Measurements from ENCODE around the gene PLCH2.

Gene PLCH2

DNA sequence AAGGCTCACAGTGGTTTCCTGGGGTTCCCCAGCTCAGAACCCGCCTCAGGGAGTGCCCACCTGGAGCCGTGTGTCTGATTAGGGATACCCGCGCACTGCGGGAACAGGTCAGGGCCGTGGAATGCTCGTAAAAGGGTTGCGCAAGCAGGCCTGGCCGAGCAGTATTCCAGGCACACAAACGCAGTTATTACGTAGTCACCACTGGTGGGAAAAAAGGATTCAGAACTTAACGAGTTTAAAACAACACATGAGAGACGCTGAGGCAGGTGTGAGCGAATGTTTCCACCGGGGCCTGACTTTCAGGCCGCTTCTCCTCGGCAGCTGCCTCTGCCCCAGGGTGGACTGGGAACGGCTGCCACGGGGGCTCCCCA is 18.2 kb downstream of the PLCH2 start:
- H3K4me3 ChIP-seq (ENCODE audit: low read depth, low read length) = no peak overlapping the region
- no peak for DNase-seq
- H3K27ac ChIP-seq = no peak overlapping the region
- no peaks in the 10 kb centered on the region for H3K36me3 ChIP-seq (replicated peaks)
- TF ChIP-seq, protein P1, sequence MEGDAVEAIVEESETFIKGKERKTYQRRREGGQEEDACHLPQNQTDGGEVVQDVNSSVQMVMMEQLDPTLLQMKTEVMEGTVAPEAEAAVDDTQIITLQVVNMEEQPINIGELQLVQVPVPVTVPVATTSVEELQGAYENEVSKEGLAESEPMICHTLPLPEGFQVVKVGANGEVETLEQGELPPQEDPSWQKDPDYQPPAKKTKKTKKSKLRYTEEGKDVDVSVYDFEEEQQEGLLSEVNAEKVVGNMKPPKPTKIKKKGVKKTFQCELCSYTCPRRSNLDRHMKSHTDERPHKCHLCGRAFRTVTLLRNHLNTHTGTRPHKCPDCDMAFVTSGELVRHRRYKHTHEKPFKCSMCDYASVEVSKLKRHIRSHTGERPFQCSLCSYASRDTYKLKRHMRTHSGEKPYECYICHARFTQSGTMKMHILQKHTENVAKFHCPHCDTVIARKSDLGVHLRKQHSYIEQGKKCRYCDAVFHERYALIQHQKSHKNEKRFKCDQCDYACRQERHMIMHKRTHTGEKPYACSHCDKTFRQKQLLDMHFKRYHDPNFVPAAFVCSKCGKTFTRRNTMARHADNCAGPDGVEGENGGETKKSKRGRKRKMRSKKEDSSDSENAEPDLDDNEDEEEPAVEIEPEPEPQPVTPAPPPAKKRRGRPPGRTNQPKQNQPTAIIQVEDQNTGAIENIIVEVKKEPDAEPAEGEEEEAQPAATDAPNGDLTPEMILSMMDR (IDR thresholded peaks at IDR 0.05; ENCODE audit: low read depth, low read length, missing control alignments) = no peak
- in situ Hi-C loops (cut with HindIII; ENCODE audit: low pct_ligation_motif_present, low sequenced_read_pairs) = no loop called here
- no peaks in the 10 kb centered on the region for H3K27me3 ChIP-seq (replicated peaks)

DNA sequence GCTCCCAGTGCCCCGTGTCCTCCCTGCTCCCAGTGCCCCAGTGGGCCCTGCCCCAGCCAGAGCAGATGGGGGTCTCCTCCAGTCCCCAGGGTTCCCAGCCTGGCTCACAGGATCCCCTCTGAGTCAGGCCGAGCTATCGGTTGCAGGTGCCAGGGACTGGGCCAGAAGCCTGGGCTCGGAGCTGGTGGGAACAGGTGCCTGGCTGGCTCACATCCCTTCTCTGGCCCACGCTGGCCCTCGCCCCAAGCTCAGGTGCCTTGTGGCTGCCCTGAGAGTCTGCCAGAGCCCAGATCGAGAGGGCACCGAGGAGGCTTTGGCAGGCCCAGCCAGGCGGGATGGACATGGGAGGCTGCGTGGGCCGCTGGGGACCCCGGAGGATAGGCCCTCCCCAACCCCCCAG is 18.9 kb downstream of the PLCH2 start:
- no peaks in the 10 kb centered on the region for H3K27me3 ChIP-seq (replicated peaks)
- no peak overlapping the region for H3K27ac ChIP-seq
- no peaks in the 10 kb centered on the region for H3K36me3 ChIP-seq (replicated peaks)
- no peak for DNase-seq
- TF ChIP-seq, protein P1 (IDR thresholded peaks at IDR 0.05; ENCODE audit: low read depth, low read length, missing control alignments) = no peak
- in situ Hi-C loops (cut with HindIII; ENCODE audit: low pct_ligation_motif_present, low sequenced_read_pairs) = no loop called here
- no peak overlapping the region for H3K4me3 ChIP-seq (ENCODE audit: low read depth, low read length)

DNA sequence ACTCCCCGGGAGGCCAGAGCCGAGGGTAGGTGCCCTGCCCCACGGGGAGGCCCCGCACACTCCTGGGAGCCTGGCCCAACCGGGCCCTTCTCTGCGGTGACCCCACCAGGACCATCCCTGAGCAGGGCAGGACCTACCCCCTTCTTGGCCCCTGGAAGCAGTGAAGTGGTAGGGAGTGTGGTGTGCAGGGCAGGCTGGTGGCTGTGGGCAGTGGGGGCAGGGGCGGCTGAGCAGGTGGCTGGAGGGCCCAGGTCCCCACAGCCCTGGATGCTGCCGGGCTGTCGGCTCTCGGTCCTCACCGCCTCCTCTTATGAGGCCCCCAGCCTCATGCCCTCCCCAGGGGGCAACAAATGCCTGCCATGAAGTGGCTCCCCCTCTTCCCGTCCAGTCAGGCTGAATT is 19.5 kb downstream of the PLCH2 start:
- no peak overlapping the region for H3K4me3 ChIP-seq (ENCODE audit: low read depth, low read length)
- no peak overlapping the region for H3K27ac ChIP-seq
- TF ChIP-seq, protein P1 (IDR thresholded peaks at IDR 0.05; ENCODE audit: low read depth, low read length, missing control alignments) = no peak
- no peaks in the 10 kb centered on the region for H3K27me3 ChIP-seq (replicated peaks)
- no peak for DNase-seq
- H3K36me3 ChIP-seq (replicated peaks) = no peaks in the 10 kb centered on the region
- in situ Hi-C loops (cut with HindIII; ENCODE audit: low pct_ligation_motif_present, low sequenced_read_pairs) = no loop called here

DNA sequence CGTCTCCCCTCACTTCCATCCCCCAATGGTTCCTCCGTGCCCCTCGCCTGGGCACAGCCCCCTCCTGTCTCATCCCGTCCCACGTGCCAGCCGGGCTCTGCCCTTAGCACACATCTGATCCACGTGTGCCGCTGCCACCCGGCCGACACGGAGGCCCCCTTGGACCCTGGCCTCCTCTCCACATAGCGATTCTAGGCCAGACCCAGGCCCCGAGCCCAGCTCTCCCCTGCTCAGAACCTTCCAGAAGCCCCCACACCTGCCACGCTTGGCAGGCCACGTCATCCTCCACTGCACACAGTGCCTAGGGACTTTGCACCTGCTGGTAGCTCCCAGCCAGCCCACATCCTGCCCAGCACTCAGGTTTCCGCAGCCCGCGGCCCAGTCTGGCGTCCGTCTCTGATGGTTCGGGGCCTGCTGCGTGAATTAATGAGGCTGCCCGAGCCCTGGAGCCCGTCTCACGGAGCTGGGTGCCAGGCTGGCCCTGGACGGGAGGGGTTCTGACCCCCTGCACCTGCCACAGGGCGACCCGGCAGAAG is 20.1 kb downstream of the PLCH2 start:
- Histone ChIP-seq H3K27ac (no peak overlapping the region), H3K27me3 (replicated peaks) (no peaks in the 10 kb centered on the region), H3K36me3 (replicated peaks) (no peaks in the 10 kb centered on the region), H3K4me3 (ENCODE audit: low read depth, low read length) (no peak overlapping the region)
- in situ Hi-C loops (cut with HindIII; ENCODE audit: low pct_ligation_motif_present, low sequenced_read_pairs) = no loop called here
- DNase-seq = no peak
- TF ChIP-seq, protein P1 (IDR thresholded peaks at IDR 0.05; ENCODE audit: low read depth, low read length, missing control alignments) = no peak

DNA sequence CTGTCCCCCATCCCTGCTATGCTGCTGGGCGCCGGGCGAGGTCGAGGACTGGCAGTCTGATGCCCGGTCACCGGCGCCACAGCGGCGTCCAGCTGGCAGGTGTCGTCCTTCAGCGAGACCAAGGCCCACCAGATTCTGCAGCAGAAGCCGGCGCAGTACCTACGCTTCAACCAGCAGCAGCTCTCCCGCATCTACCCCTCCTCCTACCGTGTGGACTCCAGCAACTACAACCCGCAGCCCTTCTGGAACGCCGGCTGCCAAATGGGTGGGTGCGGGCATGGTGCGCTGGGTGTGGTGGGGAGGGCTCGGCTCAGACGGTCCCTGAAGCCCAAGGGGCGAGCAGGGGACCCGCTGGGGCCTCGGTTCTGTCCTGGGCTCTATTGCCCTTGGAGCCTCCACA is 20.7 kb downstream of the PLCH2 start:
- DNase-seq = no peak
- Histone ChIP-seq H3K27ac (no peak overlapping the region), H3K36me3 (replicated peaks) (no peaks in the 10 kb centered on the region), H3K27me3 (replicated peaks) (no peaks in the 10 kb centered on the region), H3K4me3 (ENCODE audit: low read depth, low read length) (no peak overlapping the region)
- TF ChIP-seq, protein P1 (IDR thresholded peaks at IDR 0.05; ENCODE audit: low read depth, low read length, missing control alignments) = no peak
- in situ Hi-C loops (cut with HindIII; ENCODE audit: low pct_ligation_motif_present, low sequenced_read_pairs) = no loop called here

DNA sequence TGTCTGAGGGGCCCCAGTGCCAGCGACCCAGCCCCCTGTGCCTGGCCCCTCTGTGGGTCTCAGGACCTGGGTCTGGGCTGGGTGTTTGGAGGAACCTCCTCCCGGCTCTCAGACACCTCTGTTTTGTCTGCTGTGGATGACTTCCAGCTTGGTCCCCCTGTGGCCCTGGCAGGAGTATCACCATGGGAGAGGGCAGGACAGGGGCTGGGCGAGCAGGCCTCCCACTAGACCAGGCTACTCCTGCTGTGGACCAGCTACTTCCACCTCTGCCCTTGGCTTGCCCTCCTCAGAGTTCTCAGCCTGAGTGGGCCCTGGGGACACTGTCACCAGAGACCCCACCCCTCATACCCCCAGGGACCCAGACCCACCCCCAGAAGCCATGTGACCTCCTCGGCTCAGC is 21.8 kb downstream of the PLCH2 start:
- H3K4me3 ChIP-seq (ENCODE audit: low read depth, low read length) = no peak overlapping the region
- no peaks in the 10 kb centered on the region for H3K27me3 ChIP-seq (replicated peaks)
- in situ Hi-C loops (cut with HindIII; ENCODE audit: low pct_ligation_motif_present, low sequenced_read_pairs) = no loop called here
- TF ChIP-seq, protein P1 (IDR thresholded peaks at IDR 0.05; ENCODE audit: low read depth, low read length, missing control alignments) = no peak
- DNase-seq = no peak
- H3K27ac ChIP-seq = no peak overlapping the region
- H3K36me3 ChIP-seq (replicated peaks) = no peaks in the 10 kb centered on the region
